Measurements from ENCODE around the gene NBDY.

Gene NBDY

DNA sequence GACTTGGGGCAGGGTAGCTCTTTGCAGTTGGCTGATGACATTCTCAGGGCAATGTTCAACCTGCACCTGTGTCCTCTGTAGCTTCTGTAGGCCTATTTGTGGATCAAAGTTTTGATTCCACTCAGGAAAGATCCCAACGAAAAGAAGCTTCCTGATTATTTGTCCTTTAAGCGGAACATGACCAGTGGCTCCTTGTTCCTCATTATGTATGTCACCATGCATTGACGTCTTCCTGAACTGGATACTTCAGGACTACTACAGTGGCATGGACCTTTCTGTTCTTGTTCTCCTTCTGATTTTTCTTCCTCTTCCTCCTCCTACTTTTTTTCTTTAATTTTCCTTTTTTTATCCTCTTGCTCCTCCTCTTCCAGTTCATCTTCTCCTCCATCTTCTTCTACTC is 62.4 kb downstream of the NBDY start:
- no peak overlapping the region for H3K4me2 ChIP-seq (ENCODE audit: insufficient read depth, low read length)
- no peaks in the 10 kb centered on the region for H3K27me3 ChIP-seq (ENCODE audit: insufficient read depth, low read length, poor library complexity)
- H3K9ac ChIP-seq (ENCODE audit: low read depth, low read length), result no peak overlapping the region
- ATAC-seq (ENCODE audit: insufficient read depth, low read depth) (no peak), DNase-seq (no peak)
- no peak overlapping the region for H2AFZ ChIP-seq (ENCODE audit: low read depth, low read length)
- no peak overlapping the region for H3K27ac ChIP-seq (ENCODE audit: low read length)
- H3K79me2 ChIP-seq (ENCODE audit: insufficient read depth, low read length), result peaks cover 67% of the 10 kb centered on the region
- H3K4me3 ChIP-seq (ENCODE audit: low read depth in 1 of 2, low read length in 2 of 2), result no peak overlapping the region
- TF ChIP-seq, protein P1, sequence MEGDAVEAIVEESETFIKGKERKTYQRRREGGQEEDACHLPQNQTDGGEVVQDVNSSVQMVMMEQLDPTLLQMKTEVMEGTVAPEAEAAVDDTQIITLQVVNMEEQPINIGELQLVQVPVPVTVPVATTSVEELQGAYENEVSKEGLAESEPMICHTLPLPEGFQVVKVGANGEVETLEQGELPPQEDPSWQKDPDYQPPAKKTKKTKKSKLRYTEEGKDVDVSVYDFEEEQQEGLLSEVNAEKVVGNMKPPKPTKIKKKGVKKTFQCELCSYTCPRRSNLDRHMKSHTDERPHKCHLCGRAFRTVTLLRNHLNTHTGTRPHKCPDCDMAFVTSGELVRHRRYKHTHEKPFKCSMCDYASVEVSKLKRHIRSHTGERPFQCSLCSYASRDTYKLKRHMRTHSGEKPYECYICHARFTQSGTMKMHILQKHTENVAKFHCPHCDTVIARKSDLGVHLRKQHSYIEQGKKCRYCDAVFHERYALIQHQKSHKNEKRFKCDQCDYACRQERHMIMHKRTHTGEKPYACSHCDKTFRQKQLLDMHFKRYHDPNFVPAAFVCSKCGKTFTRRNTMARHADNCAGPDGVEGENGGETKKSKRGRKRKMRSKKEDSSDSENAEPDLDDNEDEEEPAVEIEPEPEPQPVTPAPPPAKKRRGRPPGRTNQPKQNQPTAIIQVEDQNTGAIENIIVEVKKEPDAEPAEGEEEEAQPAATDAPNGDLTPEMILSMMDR (IDR thresholded peaks at IDR 0.05; ENCODE audit: borderline replicate concordance, extremely low read depth, low read length, poor library complexity, severe bottlenecking), result no peak
- TF ChIP-seq EZH2 (IDR thresholded peaks at IDR 0.05; ENCODE audit: borderline replicate concordance, low read depth, low read length, severe bottlenecking), result no peak
- H3K9me3 ChIP-seq (ENCODE audit: insufficient read depth, low read length, severe bottlenecking), result no peaks in the 10 kb centered on the region
- peaks cover 7% of the 10 kb centered on the region; the same call in 1 of the 2 replicates for H4K20me1 ChIP-seq (ENCODE audit: insufficient read depth, low read length)
- H3K4me1 ChIP-seq (ENCODE audit: insufficient read depth, low read length), result 0 out of 2 replicates have a peak, but pooled peaks cover 3% of the 10 kb centered on the region
- peaks cover 50% of the 10 kb centered on the region for H3K36me3 ChIP-seq (ENCODE audit: insufficient read depth, low read length)

DNA sequence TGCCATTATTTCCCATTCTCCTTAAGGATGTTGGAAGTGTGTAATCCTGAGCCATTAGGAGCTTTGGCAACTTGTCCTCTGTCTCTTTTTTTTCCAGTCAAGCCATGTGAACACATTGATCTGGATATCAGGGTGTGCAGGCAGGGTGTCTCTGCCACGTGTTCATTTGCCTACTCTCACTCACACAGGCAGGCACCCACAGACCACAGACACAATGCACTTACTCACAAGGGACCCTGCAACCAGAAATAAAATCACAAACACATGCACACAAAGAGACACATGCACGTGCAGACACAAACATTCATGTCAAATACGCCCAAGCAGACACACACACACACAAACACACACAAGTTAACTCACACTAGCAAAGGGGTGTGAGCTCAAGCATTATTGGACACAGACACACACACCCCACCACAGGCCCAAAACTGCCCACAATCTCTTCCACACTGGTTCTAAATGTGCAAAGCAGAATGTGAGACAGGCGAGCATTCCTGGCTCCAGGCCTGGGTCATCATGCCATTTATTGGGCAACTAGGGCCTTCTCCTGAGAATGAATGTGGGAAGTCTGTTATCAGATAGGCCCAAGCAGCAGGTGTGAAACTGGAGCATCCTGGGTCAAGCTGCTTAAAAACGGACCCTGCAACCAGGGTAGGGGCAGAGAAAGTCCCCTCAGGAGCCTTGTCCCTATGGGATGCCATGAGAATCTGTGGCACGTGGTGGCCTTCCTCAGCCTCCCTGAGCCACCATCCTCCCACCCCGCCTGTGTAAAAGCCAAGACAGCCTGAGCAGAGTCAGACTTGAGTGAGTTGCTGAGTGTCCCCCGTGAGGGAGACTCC is 63.4 kb downstream of the NBDY start:
- no peak overlapping the region for H3K9ac ChIP-seq (ENCODE audit: low read depth, low read length)
- ATAC-seq (ENCODE audit: insufficient read depth, low read depth) (no peak), DNase-seq (no peak)
- no peaks in the 10 kb centered on the region for H3K27me3 ChIP-seq (ENCODE audit: insufficient read depth, low read length, poor library complexity)
- no peak overlapping the region for H2AFZ ChIP-seq (ENCODE audit: low read depth, low read length)
- H3K9me3 ChIP-seq (ENCODE audit: insufficient read depth, low read length, severe bottlenecking), result no peaks in the 10 kb centered on the region
- H3K79me2 ChIP-seq (ENCODE audit: insufficient read depth, low read length), result peaks cover 63% of the 10 kb centered on the region
- no peak overlapping the region for H3K4me2 ChIP-seq (ENCODE audit: insufficient read depth, low read length)
- peaks cover 7% of the 10 kb centered on the region; the same call in 1 of the 2 replicates for H4K20me1 ChIP-seq (ENCODE audit: insufficient read depth, low read length)
- no peak overlapping the region for H3K4me3 ChIP-seq (ENCODE audit: low read depth in 1 of 2, low read length in 2 of 2)
- 0 out of 2 replicates have a peak, but pooled peaks cover 6% of the 10 kb centered on the region for H3K4me1 ChIP-seq (ENCODE audit: insufficient read depth, low read length)
- peaks cover 40% of the 10 kb centered on the region for H3K36me3 ChIP-seq (ENCODE audit: insufficient read depth, low read length)
- no peak overlapping the region for H3K27ac ChIP-seq (ENCODE audit: low read length)
- TF ChIP-seq EZH2 (IDR thresholded peaks at IDR 0.05; ENCODE audit: borderline replicate concordance, low read depth, low read length, severe bottlenecking), result no peak
- TF ChIP-seq, protein P1 (IDR thresholded peaks at IDR 0.05; ENCODE audit: borderline replicate concordance, extremely low read depth, low read length, poor library complexity, severe bottlenecking), result no peak

DNA sequence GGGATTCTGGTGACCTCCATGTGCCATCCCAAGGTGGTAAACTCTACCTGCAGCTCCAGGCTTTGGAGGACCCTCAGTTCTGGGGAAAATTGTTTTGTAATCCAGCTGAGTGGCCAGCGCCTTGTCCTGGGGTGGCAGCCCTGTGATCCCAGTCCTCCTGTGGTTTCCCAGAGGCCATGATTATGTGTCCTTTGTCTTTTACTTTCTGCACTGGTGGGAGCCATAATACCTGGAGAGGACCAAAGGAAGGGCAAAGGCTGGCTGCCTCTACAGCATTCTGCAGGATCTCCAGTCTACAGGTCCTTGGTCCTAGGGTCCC is 64.0 kb downstream of the NBDY start:
- Histone ChIP-seq H3K36me3 (ENCODE audit: insufficient read depth, low read length) (peaks cover 39% of the 10 kb centered on the region), H3K4me1 (ENCODE audit: insufficient read depth, low read length) (0 out of 2 replicates have a peak, but pooled peaks cover 8% of the 10 kb centered on the region), H3K9me3 (ENCODE audit: insufficient read depth, low read length, severe bottlenecking) (no peaks in the 10 kb centered on the region), H3K79me2 (ENCODE audit: insufficient read depth, low read length) (peaks cover 63% of the 10 kb centered on the region), H2AFZ (ENCODE audit: low read depth, low read length) (no peak overlapping the region), H3K27me3 (ENCODE audit: insufficient read depth, low read length, poor library complexity) (no peaks in the 10 kb centered on the region), H4K20me1 (ENCODE audit: insufficient read depth, low read length) (peaks cover 7% of the 10 kb centered on the region; the same call in 1 of the 2 replicates), H3K4me2 (ENCODE audit: insufficient read depth, low read length) (no peak overlapping the region), H3K4me3 (ENCODE audit: low read depth in 1 of 2, low read length in 2 of 2) (no peak overlapping the region), H3K27ac (ENCODE audit: low read length) (no peak overlapping the region), H3K9ac (ENCODE audit: low read depth, low read length) (no peak overlapping the region)
- DNase-seq (no peak), ATAC-seq (ENCODE audit: insufficient read depth, low read depth) (no peak)
- TF ChIP-seq, protein P1 (IDR thresholded peaks at IDR 0.05; ENCODE audit: borderline replicate concordance, extremely low read depth, low read length, poor library complexity, severe bottlenecking), result no peak
- no peak for TF ChIP-seq EZH2 (IDR thresholded peaks at IDR 0.05; ENCODE audit: borderline replicate concordance, low read depth, low read length, severe bottlenecking)

Measured in DND-41 (cell line).